ENCODE data around the gene SNX30.
A peak's percentile ranks its signal among the peaks of the same experiment; 100 is the strongest.

SNX30 gene

DNA sequence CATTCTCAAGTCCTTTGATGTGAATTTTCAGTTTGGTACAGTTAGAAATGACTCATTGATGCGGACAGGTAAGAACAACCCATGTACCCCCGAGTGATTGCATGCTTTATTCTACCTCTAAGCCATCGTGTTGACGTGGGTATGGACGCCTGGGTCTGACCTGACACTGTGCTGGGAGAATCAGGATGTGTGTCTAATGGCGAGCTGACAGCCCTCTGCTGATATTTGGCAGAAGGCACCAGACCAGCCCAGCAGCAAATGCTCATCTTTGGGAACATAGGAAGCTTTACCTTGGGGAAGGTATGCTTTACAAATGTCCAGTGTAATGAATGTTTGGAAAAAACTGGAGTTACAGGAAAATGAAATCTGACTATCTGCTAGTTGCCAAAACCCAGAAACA lies 120.0 kb downstream of the SNX30 start:
- H3K4me3 ChIP-seq (ENCODE audit: low read depth, low read length) = no peak overlapping the region
- TF ChIP-seq, protein P1, sequence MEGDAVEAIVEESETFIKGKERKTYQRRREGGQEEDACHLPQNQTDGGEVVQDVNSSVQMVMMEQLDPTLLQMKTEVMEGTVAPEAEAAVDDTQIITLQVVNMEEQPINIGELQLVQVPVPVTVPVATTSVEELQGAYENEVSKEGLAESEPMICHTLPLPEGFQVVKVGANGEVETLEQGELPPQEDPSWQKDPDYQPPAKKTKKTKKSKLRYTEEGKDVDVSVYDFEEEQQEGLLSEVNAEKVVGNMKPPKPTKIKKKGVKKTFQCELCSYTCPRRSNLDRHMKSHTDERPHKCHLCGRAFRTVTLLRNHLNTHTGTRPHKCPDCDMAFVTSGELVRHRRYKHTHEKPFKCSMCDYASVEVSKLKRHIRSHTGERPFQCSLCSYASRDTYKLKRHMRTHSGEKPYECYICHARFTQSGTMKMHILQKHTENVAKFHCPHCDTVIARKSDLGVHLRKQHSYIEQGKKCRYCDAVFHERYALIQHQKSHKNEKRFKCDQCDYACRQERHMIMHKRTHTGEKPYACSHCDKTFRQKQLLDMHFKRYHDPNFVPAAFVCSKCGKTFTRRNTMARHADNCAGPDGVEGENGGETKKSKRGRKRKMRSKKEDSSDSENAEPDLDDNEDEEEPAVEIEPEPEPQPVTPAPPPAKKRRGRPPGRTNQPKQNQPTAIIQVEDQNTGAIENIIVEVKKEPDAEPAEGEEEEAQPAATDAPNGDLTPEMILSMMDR (IDR thresholded peaks at IDR 0.05; ENCODE audit: low read depth, low read length, missing control alignments) = no peak
- H3K27ac ChIP-seq = no peak overlapping the region
- no peaks in the 10 kb centered on the region for H3K27me3 ChIP-seq (replicated peaks)
- in situ Hi-C loops (cut with HindIII; ENCODE audit: low pct_ligation_motif_present, low sequenced_read_pairs) = no loop called here
- no peaks in the 10 kb centered on the region for H3K36me3 ChIP-seq (replicated peaks)
- no peak for DNase-seq

DNA sequence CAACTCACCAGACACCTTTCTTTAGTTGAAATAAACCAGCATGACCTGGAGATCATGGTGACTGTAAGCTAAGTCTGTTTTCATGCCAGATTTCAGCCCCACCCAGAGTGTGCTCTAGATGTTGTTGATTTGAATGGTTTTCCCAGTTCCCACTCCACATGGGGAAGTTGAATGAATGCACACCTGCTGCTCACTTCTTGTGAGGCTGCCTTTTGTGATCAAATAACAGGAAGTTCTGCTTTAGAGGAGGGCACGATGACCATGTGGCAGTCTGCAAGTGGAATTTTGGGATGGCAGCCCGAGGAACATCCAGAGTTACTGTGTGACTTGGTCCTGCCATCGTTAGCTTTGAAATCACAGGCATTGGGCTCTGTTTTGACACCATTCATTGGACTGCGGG lies 121.5 kb downstream of the SNX30 start:
- no peak overlapping the region for H3K4me3 ChIP-seq (ENCODE audit: low read depth, low read length)
- no peak overlapping the region for H3K27ac ChIP-seq
- in situ Hi-C loops (cut with HindIII; ENCODE audit: low pct_ligation_motif_present, low sequenced_read_pairs) = no loop called here
- TF ChIP-seq, protein P1 (IDR thresholded peaks at IDR 0.05; ENCODE audit: low read depth, low read length, missing control alignments) = no peak
- H3K27me3 ChIP-seq (replicated peaks) = no peaks in the 10 kb centered on the region
- H3K36me3 ChIP-seq (replicated peaks) = no peaks in the 10 kb centered on the region
- no peak for DNase-seq

DNA sequence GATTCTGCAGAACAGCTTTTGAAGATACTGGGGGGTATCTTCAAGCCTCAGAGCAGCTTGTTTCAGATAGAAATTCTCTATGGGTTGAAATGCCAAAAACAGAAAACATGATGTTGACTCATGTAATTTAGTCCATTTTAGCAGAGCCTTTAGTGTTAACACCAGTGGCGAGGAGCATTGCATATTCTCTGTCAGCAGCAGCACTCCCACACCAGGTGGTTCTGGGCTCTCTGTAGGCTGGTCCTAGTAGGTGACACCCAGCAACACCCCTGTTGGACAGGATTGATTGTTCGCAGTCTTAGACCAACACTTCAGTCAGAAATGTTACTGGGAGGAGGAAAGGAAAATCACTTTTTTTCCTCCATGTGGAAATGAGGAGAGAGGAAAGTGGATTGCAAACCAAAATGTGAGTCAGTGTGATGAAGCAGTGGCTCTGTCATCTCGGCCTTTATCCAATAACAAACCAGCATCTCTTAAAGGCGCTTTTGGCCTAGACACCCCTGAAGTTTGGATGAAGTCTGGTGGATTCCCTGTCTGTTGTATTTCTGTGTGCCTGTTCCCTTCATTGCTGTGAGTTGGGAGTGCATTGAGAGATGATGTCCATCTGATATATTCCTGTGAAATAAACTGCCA lies 123.3 kb downstream of the SNX30 start:
- Histone ChIP-seq H3K27me3 (replicated peaks) (no peaks in the 10 kb centered on the region), H3K36me3 (replicated peaks) (no peaks in the 10 kb centered on the region), H3K27ac (no peak overlapping the region), H3K4me3 (ENCODE audit: low read depth, low read length) (no peak overlapping the region)
- TF ChIP-seq, protein P1 (IDR thresholded peaks at IDR 0.05; ENCODE audit: low read depth, low read length, missing control alignments) = no peak
- in situ Hi-C loops (cut with HindIII; ENCODE audit: low pct_ligation_motif_present, low sequenced_read_pairs) = no loop called here
- DNase-seq = no peak

DNA sequence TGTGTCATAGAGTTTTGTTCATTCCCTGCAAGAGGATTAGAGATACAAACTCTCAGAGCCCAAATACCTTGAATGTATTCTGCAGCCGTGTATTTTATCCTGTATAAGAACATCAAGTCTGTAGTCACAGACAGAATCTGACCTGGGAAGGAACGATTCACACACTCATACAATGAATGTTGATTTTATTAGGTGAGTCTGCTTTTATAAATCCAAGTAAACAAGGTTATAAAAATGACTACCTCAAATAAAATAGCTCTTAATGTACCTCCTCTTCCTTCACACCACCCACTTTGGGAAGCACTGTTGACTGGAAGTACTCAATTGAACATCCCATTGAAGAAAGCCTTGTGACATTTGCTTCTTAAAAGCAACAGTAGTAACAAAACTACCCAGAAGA lies 128.2 kb downstream of the SNX30 start:
- TF ChIP-seq, protein P1 (IDR thresholded peaks at IDR 0.05; ENCODE audit: low read depth, low read length, missing control alignments) = no peak
- Histone ChIP-seq H3K36me3 (replicated peaks) (no peaks in the 10 kb centered on the region), H3K27ac (no peak overlapping the region), H3K27me3 (replicated peaks) (no peaks in the 10 kb centered on the region), H3K4me3 (ENCODE audit: low read depth, low read length) (no peak overlapping the region)
- no peak for DNase-seq
- in situ Hi-C loops (cut with HindIII; ENCODE audit: low pct_ligation_motif_present, low sequenced_read_pairs) = no loop called here

DNA sequence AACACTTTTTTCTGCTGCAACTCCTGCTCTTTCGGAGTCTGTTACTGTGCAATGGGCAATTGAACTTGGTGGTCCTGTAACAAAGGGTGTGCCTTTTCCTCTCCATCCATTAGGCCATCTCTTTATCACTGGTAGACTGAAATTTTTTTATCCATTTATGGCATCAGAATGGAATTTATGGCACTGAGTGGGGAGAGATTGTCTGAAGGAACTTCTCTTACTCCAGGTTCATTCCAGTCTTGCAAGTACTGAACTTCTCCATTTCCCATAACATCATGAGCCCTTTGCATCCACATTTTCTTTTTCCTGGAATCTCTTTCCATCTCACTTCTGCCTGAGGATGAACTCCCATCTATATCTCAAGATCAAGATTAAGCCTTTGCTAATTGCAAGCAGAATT lies 130.1 kb downstream of the SNX30 start:
- H3K27me3 ChIP-seq (replicated peaks) = no peaks in the 10 kb centered on the region
- H3K27ac ChIP-seq = no peak overlapping the region
- no peaks in the 10 kb centered on the region for H3K36me3 ChIP-seq (replicated peaks)
- in situ Hi-C loops (cut with HindIII; ENCODE audit: low pct_ligation_motif_present, low sequenced_read_pairs) = no loop called here
- no peak for DNase-seq
- TF ChIP-seq, protein P1 (IDR thresholded peaks at IDR 0.05; ENCODE audit: low read depth, low read length, missing control alignments) = no peak
- H3K4me3 ChIP-seq (ENCODE audit: low read depth, low read length) = no peak overlapping the region

DNA sequence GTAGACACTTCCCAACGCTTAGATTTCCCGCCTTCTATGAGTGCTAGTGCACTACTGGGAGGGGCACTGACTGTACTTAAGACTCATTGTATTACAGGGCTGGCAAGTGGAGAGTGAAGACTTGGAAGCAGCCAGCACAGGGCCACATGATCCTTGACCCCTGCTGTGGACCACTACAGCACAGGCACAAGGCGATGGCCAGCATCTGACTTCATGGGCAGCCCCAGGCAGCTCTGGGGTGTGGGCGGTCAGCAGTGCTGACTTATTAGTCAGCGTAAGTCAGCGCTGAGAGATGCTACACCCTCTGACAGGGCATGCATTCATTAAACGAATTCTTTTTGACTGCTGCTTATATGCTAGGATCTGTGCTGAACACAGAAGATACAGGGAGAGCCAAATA lies 130.8 kb downstream of the SNX30 start:
- TF ChIP-seq, protein P1 (IDR thresholded peaks at IDR 0.05; ENCODE audit: low read depth, low read length, missing control alignments) = no peak
- in situ Hi-C loops (cut with HindIII; ENCODE audit: low pct_ligation_motif_present, low sequenced_read_pairs) = no loop called here
- no peaks in the 10 kb centered on the region for H3K27me3 ChIP-seq (replicated peaks)
- H3K4me3 ChIP-seq (ENCODE audit: low read depth, low read length) = no peak overlapping the region
- peak; percentile 72 for DNase-seq
- H3K27ac ChIP-seq = no peak overlapping the region
- H3K36me3 ChIP-seq (replicated peaks) = no peaks in the 10 kb centered on the region

Data from brain microvascular endothelial cell (primary cell).